ENCODE results near the gene FLACC1. TPM values are rescaled to one million over a fixed set of nuclear protein-coding genes. Genes with fewer than 3 reads are reported as not detected.

Gene FLACC1
- total and polyA plus RNA-seq, 4 donors: 0.09 to 7.1 (median 1.1) TPM

- TF ChIP-seq REST (IDR thresholded peaks at IDR 0.05) (no peak), FOXA2 (IDR thresholded peaks at IDR 0.05) (no peak), YY1 (IDR thresholded peaks at IDR 0.05) (peak; percentile 18), ZBTB33 (IDR thresholded peaks at IDR 0.05) (no peak), HNF4G (IDR thresholded peaks at IDR 0.05) (no peak)
These were observed 99.0 kb downstream of the FLACC1 start (continued) for GRCh38 chr2:201257956-201258665.

- H3K36me3 ChIP-seq (ENCODE audit: control insufficient read depth in 4 of 4, insufficient read depth in 3 of 4, low read depth in 1 of 4, low read length in 3 of 4): no peaks in the 10 kb centered on the region
- peak overlapping the region in 1 of 3 donors; percentile 35 for H3K4me3 ChIP-seq (ENCODE audit: low read depth in 1 of 3, low read length in 3 of 3)
- TF ChIP-seq TAF1 (conservative IDR thresholded peaks at IDR 0.05) (no peak), NR2F2 (IDR thresholded peaks at IDR 0.05) (no peak), CTCF (IDR thresholded peaks at IDR 0.05; ENCODE audit: low read depth, low read length, missing input control) (no peak), SP1 (IDR thresholded peaks at IDR 0.05) (no peak), HNF4G (IDR thresholded peaks at IDR 0.05) (no peak), JUND (IDR thresholded peaks at IDR 0.05) (no peak), YY1 (IDR thresholded peaks at IDR 0.05) (no peak), ZBTB33 (IDR thresholded peaks at IDR 0.05) (no peak)
- H3K9ac ChIP-seq (ENCODE audit: low read depth in 1 of 2, low read length in 2 of 2): no peak overlapping the region
- peak overlapping the region; percentile 67 to 75 for H3K27ac ChIP-seq (ENCODE audit: low read depth in 1 of 2, low read length in 2 of 2)
- WGBS: 59% methylated on average over 12 of the region's 12 CpGs
- peaks cover 0 to 4% (median 1%) of the 10 kb centered on the region in 4 donors for H3K4me1 ChIP-seq (ENCODE audit: control insufficient read depth in 4 of 4, insufficient read depth in 4 of 4, low read length in 3 of 4)
- H3K9me3 ChIP-seq (ENCODE audit: control insufficient read depth in 4 of 4, low read length in 3 of 4): no peaks in the 10 kb centered on the region
- H3K27me3 ChIP-seq (ENCODE audit: control insufficient read depth in 4 of 4, insufficient read depth in 4 of 4, low read length in 3 of 4): no peaks in the 10 kb centered on the region
- no peak for DNase-seq (ENCODE audit: low spot score)
These were observed 99.7 kb downstream of the FLACC1 start for GRCh38 chr2:201257381-201257955.
